HUES6 (cell line): ENCODE measurements around the gene OR1A1.
"Not testable (repeated sequence)": the region's sequence is repeated elsewhere in the genome, so short reads cannot be mapped to it uniquely, and the experiment has no call there.

Source experiments
- H3K27ac ChIP-seq: 2 replicates; pipeline ENCODE4 v1.7.0; 2013; ENCODE audit warnings: low read depth, mild to moderate bottlenecking, low read length, inconsistent platforms
- H3K27me3 ChIP-seq: 2 replicates; pipeline ENCODE4 v1.6.1; 2013; ENCODE audit warnings: low read length; ENCODE audit not compliant: control insufficient read depth, insufficient read depth
- H3K36me3 ChIP-seq: 2 replicates; pipeline ENCODE4 v1.6.1; 2013; ENCODE audit warnings: low read length; ENCODE audit not compliant: control insufficient read depth, insufficient read depth
- H3K4me1 ChIP-seq: 2 replicates; pipeline ENCODE4 v1.6.1; 2013; ENCODE audit warnings: low read length; ENCODE audit not compliant: control insufficient read depth, insufficient read depth
- H3K4me3 ChIP-seq: 2 replicates; pipeline ENCODE4 v1.5.1; 2013; ENCODE audit warnings: low read depth, low read length
- H3K9ac ChIP-seq: one replicate; pipeline ENCODE4 v1.6.1; 2013; ENCODE audit warnings: mild to moderate bottlenecking, low read length
- H3K9me3 ChIP-seq: 2 replicates; pipeline ENCODE4 v1.6.1; 2013; ENCODE audit warnings: low read depth, low read length; ENCODE audit not compliant: control insufficient read depth, insufficient read depth

OR1A1 gene

GRCh38 chr17:3232300-3232699, 24.8 kb downstream of the OR1A1 start:
- H3K9me3 ChIP-seq, H3K4me3 ChIP-seq, H3K4me1 ChIP-seq, H3K9ac ChIP-seq, H3K27ac ChIP-seq, H3K27me3 ChIP-seq, H3K36me3 ChIP-seq: not testable (repeated sequence)

GRCh38 chr17:3238685-3239084, 31.2 kb downstream of the OR1A1 start:
- not testable (repeated sequence) for H3K9me3 ChIP-seq, H3K4me1 ChIP-seq, H3K4me3 ChIP-seq, H3K36me3 ChIP-seq, H3K27me3 ChIP-seq, H3K9ac ChIP-seq, H3K27ac ChIP-seq

GRCh38 chr17:3241044-3241443, 33.6 kb downstream of the OR1A1 start:
- H3K9ac ChIP-seq, H3K4me3 ChIP-seq, H3K9me3 ChIP-seq, H3K27ac ChIP-seq, H3K4me1 ChIP-seq, H3K27me3 ChIP-seq, H3K36me3 ChIP-seq: not testable (repeated sequence)

GRCh38 chr17:3244841-3245240, 37.4 kb downstream of the OR1A1 start:
- H3K9me3 ChIP-seq, H3K9ac ChIP-seq: not testable (repeated sequence)

GRCh38 chr17:3249013-3249412, 41.5 kb downstream of the OR1A1 start:
- not testable (repeated sequence) for H3K4me1 ChIP-seq, H3K9me3 ChIP-seq, H3K27ac ChIP-seq, H3K36me3 ChIP-seq, H3K9ac ChIP-seq, H3K27me3 ChIP-seq, H3K4me3 ChIP-seq

More at GRCh38 chr17:3244841-3245240, 37.4 kb downstream of the OR1A1 start:
- H3K36me3 ChIP-seq, H3K4me3 ChIP-seq, H3K4me1 ChIP-seq, H3K27ac ChIP-seq, H3K27me3 ChIP-seq: not testable (repeated sequence)

- no peak overlapping the region for H3K27ac ChIP-seq
- no peaks in the 10 kb centered on the region for H3K27me3 ChIP-seq
Measured at GRCh38 chr17:3256575-3256974, 49.1 kb downstream of the OR1A1 start.

GRCh38 chr17:3260163-3260562, 52.7 kb downstream of the OR1A1 start:
- no peaks in the 10 kb centered on the region for H3K9me3 ChIP-seq
- H3K27ac ChIP-seq: no peak overlapping the region
- no peak overlapping the region for H3K4me3 ChIP-seq
- H3K27me3 ChIP-seq: no peaks in the 10 kb centered on the region
- peaks cover 3% of the 10 kb centered on the region; the same call in 1 of the 2 replicates for H3K4me1 ChIP-seq
- H3K36me3 ChIP-seq: no peaks in the 10 kb centered on the region
- no peak overlapping the region for H3K9ac ChIP-seq

More at GRCh38 chr17:3256575-3256974, 49.1 kb downstream of the OR1A1 start:
- Histone ChIP-seq H3K36me3 (no peaks in the 10 kb centered on the region), H3K4me3 (no peak overlapping the region), H3K4me1 (peaks cover 3% of the 10 kb centered on the region; the same call in 1 of the 2 replicates), H3K9ac (no peak overlapping the region), H3K9me3 (no peaks in the 10 kb centered on the region)

- Histone ChIP-seq H3K9ac (no peak overlapping the region), H3K27me3 (no peaks in the 10 kb centered on the region)
Measured at GRCh38 chr17:3260600-3260999, 53.1 kb downstream of the OR1A1 start.

More at GRCh38 chr17:3260600-3260999, 53.1 kb downstream of the OR1A1 start:
- Histone ChIP-seq H3K27ac (no peak overlapping the region), H3K36me3 (no peaks in the 10 kb centered on the region), H3K4me1 (peaks cover 3% of the 10 kb centered on the region; the same call in 1 of the 2 replicates), H3K4me3 (no peak overlapping the region), H3K9me3 (no peaks in the 10 kb centered on the region)
